Raji (cell line): Measurements from ENCODE around the gene FERMT3.

ENCODE experiments used
- POLR2A ChIP-seq: IDR thresholded peaks from 2 replicates; pipeline ENCODE4 v1.6.1; 2011; ENCODE audit warnings: low read depth, low read length, control low read depth; ENCODE audit not compliant: insufficient read depth

FERMT3 gene

DNA sequence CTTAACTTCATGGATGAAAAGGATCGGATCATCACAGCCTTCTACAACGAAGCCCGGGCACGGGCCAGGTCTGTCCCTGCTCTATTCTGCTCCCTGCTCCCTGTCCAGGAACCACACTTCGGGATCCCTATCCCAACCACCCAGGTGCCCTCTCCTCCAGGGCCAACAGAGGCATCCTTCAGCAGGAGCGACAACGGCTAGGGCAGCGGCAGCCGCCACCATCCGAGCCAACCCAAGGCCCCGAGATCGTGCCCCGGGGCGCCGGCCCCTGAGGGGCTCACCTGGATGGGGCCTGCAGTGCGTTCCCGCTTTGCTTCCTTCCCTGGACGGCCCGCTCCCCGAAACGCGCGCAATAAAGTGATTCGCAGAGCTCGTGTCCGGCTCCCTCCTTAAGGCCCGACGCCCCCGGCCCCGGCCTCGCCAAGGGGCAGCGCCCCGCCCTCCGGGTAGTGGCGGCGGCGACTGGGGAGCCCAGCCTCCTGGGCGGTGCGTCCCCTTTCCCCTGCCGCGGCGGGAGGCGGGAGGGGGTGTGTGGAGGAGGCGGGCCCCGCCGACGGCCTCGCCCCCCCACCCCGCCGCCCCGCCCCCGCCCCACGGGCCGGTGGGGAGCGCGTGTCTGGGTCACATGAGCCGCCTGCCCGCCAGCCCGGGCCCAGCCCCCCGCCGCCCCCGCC, 27.5 kb downstream of the FERMT3 start, which contains the start of gene VEGFB:
VEGFB (plus strand) TSS at position 672 of the 674 bp plus-strand sequence. CDS start 250 bp downstream, outside the sequence.
- TF ChIP-seq POLR2A: no peak; the same call in 1 of the 2 replicates

DNA sequence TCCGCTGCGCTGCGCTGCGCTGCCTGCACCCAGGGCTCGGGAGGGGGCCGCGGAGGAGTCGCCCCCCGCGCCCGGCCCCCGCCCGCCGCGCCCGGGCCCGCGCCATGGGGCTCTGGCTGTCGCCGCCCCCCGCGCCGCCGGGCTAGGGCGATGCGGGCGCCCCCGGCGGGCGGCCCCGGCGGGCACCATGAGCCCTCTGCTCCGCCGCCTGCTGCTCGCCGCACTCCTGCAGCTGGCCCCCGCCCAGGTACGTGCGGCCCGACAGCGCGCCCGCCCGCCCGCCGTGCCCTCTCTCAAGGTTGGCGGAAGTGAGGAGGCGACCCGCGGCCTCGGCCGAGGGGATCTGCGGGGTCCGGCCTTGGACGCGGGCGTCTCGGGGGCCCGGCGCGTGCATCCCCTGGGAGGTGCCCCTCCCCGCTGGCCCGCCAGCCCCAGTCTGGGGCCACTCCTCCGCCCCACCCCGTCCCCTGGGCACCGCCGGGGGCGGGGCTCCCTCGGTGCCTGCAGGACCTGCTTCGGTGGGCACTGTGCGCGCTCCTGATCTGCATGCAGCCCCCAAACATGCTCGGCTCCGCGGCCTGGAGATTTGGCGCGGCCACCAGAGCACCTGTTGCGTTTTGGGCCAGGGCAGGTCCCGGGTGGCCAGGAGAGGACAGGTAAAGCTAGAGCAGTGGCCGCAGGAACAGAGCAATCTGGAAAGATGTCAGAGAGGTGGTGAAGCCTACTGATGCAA, 28.3 kb downstream of the FERMT3 start:
- peak; percentile 57 for TF ChIP-seq POLR2A

GRCh38 chr11:64235437-64236161, 29.1 kb downstream of the FERMT3 start:
- TF ChIP-seq POLR2A: no peak

- TF ChIP-seq POLR2A: no peak
Observed at GRCh38 chr11:64237484-64237951, 31.0 kb downstream of the FERMT3 start.

DNA sequence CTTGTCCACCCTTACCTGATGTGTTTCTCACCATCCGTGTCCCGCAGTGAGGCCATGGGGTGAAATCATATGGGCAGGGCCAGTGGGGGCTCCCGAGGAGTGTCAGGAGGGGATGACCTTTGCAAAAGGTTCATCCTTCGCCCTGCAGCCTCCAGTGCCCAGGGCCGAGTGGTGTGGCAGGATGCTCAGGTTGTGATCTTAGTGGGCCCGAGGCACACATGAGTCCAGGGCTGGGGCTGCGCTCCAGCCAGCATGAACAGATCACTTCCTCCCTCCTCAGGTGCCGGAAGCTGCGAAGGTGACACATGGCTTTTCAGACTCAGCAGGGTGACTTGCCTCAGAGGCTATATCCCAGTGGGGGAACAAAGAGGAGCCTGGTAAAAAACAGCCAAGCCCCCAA, 31.6 kb downstream of the FERMT3 start:
- no peak; the same call in 1 of the 2 replicates for TF ChIP-seq POLR2A

GRCh38 chr11:64238999-64239398, 32.5 kb downstream of the FERMT3 start:
- TF ChIP-seq POLR2A: no peak

GRCh38 chr11:64239662-64240434, 33.3 kb downstream of the FERMT3 start:
- no peak for TF ChIP-seq POLR2A

DNA sequence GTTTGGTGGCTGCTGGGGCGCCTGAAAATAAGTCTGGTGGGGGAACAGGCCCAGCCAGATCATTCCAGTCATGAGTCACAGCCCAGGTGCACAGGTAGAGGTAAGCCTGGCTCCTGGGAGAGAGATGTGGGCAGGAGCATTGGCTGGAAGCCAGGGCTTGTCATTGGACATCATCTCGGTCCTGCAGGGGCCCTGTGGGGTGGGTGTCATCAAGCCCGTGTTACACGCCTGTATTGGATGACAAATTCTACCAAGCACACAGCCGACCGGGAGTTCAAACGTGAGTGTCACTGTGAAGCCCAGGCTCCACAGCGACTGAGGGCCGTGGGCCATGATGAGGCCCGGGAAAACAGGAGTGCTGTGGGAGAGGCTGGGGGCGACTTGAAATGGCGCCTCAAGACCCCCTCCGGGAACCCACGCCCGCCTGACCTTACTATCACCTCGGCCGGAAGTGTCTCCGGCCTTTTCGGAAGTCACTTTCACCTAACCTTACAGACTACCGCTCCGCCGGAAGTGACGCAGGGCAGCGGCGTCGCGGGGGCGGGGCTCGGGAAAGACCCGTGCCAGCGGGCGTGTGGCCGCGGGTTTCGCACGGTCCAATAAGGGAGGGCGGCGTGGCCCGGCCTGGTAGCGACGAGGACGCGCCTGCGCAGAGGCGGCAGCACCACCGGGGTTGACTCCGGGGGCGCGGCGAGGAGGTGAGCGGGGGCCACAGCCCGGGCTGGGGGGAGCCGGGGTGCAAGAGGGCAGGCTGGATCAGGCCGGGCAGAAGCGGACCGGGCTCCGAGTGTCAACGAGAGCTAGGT, 34.1 kb downstream of the FERMT3 start, which contains the start of gene FKBP2:
FKBP2 (plus strand) TSS at position 661 of the 806 bp plus-strand sequence. CDS start 1,293 bp downstream, outside the sequence.
- TF ChIP-seq POLR2A: peak; percentile 93

DNA sequence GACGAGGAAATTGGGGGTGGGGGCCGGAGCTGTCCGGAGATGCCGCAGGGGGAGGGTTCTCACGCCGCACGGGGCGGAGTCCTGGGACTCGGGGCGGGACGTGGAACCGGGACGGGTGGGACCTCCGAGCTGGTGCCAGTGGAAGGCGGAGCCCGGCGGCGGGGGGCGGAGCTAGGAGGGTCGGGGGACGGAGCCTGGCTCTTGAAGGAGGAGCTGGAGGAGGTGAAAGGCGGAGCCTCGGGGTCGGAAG, 34.6 kb downstream of the FERMT3 start:
- TF ChIP-seq POLR2A: no peak

GRCh38 chr11:64241491-64242374, 35.2 kb downstream of the FERMT3 start:
- peak; percentile 63 for TF ChIP-seq POLR2A

DNA sequence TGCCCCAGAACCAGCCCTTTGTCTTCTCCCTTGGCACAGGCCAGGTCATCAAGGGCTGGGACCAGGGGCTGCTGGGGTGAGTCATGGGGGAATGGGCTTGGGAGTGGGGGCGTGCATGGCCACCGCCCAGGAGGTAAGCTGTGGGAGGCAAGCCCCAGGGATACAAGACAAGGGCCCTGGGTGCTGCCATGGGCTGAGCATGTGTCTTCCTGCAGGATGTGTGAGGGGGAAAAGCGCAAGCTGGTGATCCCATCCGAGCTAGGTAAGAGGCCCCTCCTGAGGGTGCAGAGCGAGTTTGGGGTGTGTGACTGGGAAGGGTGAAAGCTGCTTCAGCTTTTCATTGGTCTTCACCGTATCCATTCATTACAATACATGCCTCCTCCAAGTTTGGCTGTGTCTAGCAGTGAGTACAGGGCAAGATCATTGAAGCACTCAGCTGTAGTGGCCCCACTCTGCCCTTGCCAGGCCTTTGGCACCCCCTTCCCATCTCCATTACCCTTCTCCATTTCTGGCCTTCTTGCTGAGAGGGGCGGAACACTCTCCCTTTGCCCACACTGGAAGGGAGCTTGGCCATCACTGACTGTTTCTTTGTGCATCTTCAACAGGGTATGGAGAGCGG, 36.8 kb downstream of the FERMT3 start:
- TF ChIP-seq POLR2A: peak; percentile 36; the same call in 1 of the 2 replicates

GRCh38 chr11:64244107-64244506, 37.6 kb downstream of the FERMT3 start:
- TF ChIP-seq POLR2A: no peak

GRCh38 chr11:64244966-64245365, 38.4 kb downstream of the FERMT3 start:
- no peak for TF ChIP-seq POLR2A

DNA sequence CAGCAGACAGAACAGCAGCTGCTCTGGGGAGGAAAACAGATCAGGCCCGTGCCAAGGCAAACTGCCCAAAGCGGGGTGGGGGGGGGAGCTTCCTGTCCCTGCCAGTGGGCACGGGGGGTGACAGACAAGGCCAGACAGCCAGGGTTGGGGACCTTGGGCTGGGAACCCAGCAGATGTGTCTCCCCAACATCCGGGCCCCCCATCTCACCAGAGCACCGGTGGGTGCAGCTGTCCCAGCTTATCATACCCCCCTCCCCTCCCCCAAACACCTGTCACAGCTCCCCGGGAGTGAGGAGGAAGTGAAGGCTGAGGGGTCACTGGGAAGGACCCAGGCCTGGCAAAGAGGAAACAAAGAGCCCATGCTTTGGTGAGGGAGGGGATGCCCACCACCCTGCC, 38.9 kb downstream of the FERMT3 start:
- no peak for TF ChIP-seq POLR2A
